Measurements from ENCODE around the gene SPATA31D4.

- TF ChIP-seq CTCF (IDR thresholded peaks at IDR 0.05) (no peak), POLR2A (IDR thresholded peaks at IDR 0.05) (no peak)
Measured at GRCh38 chr9:81979196-81979595, 51.0 kb downstream of the SPATA31D4 start.
